ENCODE measurements around the gene SLC4A1AP.

GRCh38 chr2:27636766-27637165 is 26.9 kb upstream of the SLC4A1AP start:
- no peak for TF ChIP-seq POLR2AphosphoS5 (IDR thresholded peaks at IDR 0.05; ENCODE audit: low read depth, low read length)
- no peak for TF ChIP-seq SIN3A (IDR thresholded peaks at IDR 0.05; ENCODE audit: borderline replicate concordance, insufficient read depth, low read length)
- TF ChIP-seq REST (IDR thresholded peaks at IDR 0.05; ENCODE audit: insufficient read depth in 1 of 2, low read depth in 2 of 2, low read length in 2 of 2) = no peak
- TF ChIP-seq TAF1 (IDR thresholded peaks at IDR 0.05; ENCODE audit: borderline replicate concordance, insufficient read depth, low read length) = no peak
